Choroid plexus epithelial cell (primary cell): ENCODE data around the gene ARFIP1.
"Not testable (repeated sequence)": the region's sequence is repeated elsewhere in the genome, so short reads cannot be mapped to it uniquely, and the experiment has no call there.

Experiments used
- DNase-seq: peaks from one replicate; pipeline ENCODE4 v3.0.0-alpha.2; 2010; ENCODE audit warnings: low read depth
- H3K4me3 ChIP-seq: 2 replicates; pipeline ENCODE4 v1.5.1; 2011; ENCODE audit warnings: low read depth, mild to moderate bottlenecking, control low read depth, low read length, moderate library complexity
- TF ChIP-seq, protein P1 (sequence below): conservative IDR thresholded peaks from 2 replicates; pipeline ENCODE4 v1.5.1; 2011; ENCODE audit warnings: low read depth, mild to moderate bottlenecking, control low read depth, inconsistent platforms, low read length, moderate library complexity

Gene ARFIP1

DNA sequence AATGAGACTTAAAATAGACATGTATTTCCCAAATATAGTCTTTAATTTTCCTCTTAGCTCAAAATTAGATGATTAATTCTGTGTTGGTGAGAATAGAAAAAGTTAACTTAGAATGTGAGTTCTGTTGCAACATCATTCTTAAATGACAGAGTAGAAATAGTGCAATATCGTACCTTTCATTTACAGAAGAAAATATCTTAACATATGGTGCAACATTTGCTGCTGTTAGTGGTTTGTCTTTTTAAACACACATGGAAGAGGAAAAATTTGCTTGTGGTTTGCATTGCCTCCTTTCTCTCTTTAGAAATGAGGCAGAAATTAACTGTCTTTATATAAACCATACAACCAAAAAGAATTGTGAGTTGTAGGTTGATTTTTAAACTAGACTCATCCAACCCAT is 117.1 kb downstream of the ARFIP1 start:
- peak; percentile 59 for DNase-seq
- TF ChIP-seq, protein P1, sequence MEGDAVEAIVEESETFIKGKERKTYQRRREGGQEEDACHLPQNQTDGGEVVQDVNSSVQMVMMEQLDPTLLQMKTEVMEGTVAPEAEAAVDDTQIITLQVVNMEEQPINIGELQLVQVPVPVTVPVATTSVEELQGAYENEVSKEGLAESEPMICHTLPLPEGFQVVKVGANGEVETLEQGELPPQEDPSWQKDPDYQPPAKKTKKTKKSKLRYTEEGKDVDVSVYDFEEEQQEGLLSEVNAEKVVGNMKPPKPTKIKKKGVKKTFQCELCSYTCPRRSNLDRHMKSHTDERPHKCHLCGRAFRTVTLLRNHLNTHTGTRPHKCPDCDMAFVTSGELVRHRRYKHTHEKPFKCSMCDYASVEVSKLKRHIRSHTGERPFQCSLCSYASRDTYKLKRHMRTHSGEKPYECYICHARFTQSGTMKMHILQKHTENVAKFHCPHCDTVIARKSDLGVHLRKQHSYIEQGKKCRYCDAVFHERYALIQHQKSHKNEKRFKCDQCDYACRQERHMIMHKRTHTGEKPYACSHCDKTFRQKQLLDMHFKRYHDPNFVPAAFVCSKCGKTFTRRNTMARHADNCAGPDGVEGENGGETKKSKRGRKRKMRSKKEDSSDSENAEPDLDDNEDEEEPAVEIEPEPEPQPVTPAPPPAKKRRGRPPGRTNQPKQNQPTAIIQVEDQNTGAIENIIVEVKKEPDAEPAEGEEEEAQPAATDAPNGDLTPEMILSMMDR = no peak
- no peak overlapping the region for H3K4me3 ChIP-seq

DNA sequence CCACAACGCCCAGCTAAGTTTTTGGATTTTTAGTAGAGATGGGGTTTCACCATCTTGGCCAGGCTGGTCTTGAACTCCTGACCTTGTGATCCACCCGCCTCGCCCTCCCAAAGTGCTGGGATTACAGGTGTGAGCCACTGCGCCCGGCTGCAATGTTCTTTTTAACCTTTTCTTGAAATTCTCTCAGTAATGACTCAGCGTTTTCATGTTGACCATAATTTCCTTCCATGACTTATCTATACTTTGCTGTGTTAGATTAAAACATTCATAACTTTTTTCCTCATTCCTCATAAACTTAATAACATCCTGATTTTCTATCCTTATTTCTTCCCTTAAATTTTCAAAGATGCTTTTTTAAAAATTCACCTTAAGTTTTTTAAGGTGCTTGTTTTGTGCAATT is 118.4 kb downstream of the ARFIP1 start:
- not testable (repeated sequence) for H3K4me3 ChIP-seq, DNase-seq

DNA sequence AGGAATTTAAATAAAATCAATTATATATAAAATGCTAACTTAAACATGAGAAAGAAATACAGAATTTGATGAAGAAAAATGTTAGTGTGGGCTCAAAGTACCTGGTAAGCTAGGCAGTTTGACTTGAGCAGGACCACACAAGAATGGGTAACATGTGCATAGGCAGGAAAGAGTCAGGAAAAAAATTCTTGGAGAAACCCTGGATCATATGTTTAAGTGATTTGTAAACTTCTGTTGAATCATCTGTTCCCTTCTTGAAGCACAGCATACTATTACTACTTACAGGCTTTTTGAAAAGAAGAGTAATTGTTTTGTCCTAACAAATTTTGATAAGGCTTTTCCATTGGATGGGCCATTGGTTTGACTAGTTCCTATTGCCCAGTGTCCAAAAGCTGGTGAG is 118.9 kb downstream of the ARFIP1 start:
- no peak overlapping the region for H3K4me3 ChIP-seq
- DNase-seq = no peak
- TF ChIP-seq, protein P1 = no peak

DNA sequence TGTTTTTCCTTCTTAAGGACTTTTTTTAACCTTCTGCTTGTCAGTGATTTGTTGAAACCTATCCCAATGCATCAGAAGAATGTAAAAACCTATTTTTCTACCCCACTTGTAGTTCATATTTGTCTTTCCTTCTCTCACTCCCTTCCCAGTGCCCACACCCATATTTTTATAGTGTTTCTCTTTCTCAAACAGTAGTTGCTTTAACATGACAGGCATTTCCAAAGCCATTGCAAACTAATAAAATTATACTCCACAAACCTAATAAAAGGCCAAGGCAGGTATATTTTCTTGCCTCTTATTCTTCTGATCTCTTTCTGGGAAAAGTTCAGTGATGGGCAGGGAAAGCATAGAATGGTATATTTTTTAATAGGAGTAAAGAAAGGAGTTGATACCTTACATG is 120.6 kb downstream of the ARFIP1 start:
- no peak for DNase-seq
- TF ChIP-seq, protein P1 = no peak
- H3K4me3 ChIP-seq = no peak overlapping the region

DNA sequence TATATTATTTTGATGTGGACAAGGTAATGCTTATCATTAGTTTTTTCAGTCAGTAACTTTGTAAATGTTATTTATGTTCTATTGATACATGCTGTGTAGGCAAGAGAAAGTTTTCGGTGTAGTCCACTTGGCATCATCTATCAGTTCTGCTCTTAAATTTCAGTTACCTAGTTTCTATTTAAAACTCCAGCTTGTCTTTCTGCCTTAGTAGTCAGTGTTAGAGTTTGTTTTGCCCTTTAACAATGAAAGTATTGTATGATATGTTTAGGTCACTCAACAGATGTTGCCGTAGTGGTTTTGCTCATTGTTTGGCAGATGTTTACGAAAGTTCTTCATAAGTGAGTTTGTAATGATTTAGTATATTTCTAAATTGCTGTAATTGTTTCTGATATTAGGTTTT is 121.5 kb downstream of the ARFIP1 start:
- no peak for DNase-seq
- H3K4me3 ChIP-seq = no peak overlapping the region
- TF ChIP-seq, protein P1 = no peak

DNA sequence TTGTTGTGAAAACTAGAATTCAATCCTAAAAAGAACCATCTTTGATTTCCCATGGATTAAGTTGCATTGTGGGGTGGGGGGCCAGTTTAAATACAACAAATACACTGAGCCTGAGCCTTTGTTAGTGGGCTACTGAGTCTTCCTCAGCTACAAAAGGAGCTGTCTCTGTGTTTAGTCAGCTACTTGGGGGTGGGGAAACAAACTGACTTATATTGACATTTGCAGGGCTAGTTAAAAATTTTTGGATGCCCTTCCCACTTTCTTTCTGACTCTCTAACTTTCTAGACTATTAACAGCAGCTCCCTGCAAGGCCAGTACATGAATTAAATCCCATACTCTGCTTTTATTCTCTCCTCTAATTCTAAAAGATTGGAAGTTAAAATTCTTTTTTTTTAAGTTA is 123.9 kb downstream of the ARFIP1 start:
- no peak overlapping the region for H3K4me3 ChIP-seq
- TF ChIP-seq, protein P1 = no peak
- DNase-seq = no peak

DNA sequence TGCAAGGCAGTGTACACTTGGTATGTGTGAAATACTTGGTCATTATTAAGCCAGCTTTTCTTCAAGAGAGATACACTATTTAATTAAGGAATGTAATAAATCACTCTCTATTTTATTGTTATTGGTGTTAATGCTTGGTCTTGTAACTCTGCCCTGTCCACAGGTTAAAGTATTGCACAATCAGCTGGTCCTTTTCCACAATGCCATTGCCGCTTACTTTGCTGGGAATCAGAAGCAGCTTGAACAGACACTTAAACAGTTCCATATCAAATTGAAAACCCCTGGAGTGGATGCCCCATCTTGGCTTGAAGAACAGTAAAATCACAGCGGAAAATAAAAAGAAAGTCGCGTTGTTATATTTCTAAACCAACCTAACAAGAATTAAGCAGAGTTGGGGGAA is 130.1 kb downstream of the ARFIP1 start:
- no peak overlapping the region for H3K4me3 ChIP-seq
- TF ChIP-seq, protein P1 = no peak
- DNase-seq = no peak

DNA sequence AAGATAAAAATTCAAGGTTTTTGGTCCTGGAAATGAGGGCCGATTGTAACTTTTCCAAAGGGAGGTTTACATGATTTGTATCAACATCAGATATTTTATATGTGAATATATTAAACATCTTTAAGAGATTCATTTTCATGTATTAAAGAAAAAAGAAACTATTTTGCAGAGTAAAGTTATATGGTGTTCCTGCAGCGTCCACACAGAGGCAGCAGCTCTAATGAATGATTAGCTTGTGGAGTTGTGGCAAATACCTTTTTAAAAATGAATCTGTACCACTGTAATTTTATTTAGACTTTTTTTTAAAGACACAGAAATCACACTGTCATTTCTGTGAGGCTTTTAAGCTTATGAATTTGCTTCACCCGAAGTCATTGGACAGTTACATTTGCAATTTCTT is 130.8 kb downstream of the ARFIP1 start:
- H3K4me3 ChIP-seq = no peak overlapping the region
- TF ChIP-seq, protein P1 = peak; percentile 13
- DNase-seq = no peak
